ENCODE data around the gene MAGI1.

The MAGI1 gene

DNA sequence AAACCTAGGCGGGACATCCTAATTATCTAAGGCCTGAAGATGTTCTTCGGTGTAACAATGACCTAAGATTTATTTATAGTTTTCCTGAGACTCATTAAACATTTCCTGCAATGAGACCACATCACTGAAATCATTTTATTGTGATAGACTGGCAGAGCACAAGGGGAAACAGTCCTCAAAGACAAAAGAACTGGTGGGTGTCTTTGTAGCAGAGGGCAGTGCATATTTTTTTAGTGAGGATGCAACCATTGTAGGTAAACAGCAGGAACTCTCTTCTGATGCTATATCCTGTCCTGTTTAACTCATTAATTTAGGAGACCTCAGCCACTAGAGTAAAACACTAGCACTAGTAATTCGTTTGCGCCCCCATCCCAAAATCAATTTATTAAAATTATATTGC is 100.0 kb downstream of the MAGI1 start:
- DNase-seq: no peak

DNA sequence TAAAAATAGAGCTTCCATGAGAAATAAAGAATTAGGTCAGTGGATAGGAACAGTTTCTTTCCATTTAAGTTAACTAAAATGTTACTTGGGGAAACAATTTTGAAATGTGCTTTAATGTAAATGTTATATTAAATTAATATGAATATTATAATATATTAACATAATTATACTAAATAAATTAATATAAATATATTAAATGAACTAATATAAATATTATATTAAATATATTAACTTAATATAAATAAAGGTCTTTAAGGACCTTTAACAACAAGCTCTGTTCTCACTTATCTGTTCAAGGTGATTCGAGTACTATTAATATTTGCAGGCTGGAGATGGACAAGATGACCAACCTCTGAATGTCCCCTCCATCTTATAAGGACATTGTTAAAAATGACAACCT is 100.6 kb downstream of the MAGI1 start:
- DNase-seq: no peak

DNA sequence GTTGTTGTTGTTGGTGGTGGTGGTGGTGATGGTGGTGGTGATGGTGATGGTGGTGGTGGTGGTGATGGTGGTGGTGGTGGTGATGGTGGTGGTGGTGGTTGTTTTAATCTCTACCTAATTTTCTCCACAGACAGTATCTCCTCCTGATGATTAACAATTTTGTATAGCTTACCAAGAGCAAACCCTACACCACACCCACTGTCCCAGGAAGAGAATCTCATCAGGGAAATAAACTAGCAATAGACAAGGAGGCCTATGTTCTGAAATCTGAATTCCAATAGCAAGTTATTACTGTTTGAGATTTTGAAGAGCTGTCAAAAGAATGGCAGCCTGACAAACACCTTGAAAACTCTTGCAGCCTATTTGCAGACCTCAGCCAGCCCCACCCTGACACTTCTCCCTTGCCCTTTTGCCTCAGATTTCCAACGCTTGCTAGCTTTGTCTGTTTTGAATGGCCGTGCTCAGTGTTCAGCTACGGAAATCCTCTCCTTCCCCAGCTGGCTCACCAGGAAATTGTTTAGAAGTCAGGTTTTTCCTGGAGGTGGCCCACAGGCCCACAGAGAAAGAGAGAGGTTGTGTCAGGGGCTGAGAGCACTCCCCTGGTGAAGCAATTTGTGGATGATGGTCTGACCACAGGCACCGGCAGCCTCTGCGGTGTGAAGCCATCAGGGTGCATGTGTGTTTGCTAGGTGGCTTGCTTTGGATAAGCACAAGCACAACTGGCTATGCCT is 101.6 kb downstream of the MAGI1 start:
- DNase-seq: no peak

DNA sequence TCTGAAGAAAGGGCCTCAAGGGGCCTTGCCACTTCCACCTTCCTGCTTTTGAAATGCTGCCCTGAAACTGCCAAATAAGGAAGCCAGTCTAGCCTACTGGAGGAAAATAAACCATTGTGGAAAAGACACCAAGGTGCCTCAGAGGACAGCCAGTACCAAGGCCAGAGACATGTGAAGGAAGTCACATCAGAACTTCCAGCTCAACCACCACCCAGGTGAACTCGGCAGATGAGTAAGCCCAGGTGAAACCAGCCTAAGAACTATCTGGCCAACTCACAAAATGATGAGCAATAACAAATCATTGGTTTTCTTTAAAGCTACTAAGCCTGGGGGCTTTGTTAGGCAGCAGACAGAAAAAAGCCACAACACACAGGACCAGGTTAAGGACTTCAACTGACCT is 103.0 kb downstream of the MAGI1 start:
- DNase-seq: no peak

DNA sequence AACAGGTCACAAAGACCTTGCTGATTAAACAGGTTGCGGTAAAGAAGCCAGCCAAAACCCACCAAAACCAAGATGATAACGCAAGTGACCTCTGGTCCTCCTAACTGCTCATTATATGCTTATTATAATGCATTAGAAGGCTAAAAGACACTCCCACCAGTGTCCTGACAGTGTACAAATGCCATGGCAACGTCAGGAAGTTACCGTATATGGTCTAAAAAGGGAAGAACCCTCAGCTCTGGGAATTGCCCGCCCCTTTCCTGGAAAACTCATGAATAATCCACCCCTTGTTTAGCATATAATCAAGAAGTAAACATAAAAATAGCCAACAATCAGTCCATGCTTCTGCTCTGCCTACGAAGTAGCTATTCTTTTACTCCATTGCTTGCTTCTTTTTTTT is 108.1 kb downstream of the MAGI1 start:
- no peak for DNase-seq

DNA sequence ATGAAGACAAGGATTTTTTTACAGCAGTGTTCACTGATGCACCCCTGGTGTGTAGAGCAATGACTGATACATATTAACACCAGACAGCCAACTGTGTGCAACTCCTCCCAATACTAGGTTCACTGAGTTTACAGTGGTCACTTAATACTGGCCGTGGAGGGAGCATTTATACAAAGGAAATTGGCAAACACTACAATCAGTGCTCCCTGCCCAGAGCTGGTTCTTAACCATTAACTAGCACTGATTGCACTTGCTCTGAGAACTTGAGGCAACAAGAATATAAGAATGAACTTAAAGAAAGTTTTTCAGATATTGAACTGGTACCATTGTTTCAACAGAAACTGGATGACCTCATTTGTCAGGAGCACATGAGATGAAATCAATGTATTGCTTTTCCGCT is 110.6 kb downstream of the MAGI1 start:
- no peak for DNase-seq

DNA sequence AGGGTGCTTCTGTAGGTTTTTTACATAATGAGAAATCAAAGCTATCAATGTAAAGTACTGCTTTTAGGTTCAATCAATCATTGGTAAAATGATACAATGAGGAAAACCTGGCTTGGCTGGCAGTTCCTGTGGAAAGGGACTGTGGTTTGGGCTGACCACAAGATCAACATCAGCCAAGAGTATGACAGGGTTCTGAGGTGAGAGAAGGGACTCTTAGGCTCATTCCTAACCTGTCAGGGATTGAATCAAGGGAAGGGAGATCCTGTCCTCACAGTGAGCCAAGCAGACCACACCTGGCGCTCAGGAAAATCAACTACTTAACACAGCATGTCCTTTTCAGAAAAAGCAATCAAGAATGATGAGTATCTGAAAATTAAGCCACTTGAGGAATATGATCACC is 111.1 kb downstream of the MAGI1 start:
- no peak for DNase-seq

DNA sequence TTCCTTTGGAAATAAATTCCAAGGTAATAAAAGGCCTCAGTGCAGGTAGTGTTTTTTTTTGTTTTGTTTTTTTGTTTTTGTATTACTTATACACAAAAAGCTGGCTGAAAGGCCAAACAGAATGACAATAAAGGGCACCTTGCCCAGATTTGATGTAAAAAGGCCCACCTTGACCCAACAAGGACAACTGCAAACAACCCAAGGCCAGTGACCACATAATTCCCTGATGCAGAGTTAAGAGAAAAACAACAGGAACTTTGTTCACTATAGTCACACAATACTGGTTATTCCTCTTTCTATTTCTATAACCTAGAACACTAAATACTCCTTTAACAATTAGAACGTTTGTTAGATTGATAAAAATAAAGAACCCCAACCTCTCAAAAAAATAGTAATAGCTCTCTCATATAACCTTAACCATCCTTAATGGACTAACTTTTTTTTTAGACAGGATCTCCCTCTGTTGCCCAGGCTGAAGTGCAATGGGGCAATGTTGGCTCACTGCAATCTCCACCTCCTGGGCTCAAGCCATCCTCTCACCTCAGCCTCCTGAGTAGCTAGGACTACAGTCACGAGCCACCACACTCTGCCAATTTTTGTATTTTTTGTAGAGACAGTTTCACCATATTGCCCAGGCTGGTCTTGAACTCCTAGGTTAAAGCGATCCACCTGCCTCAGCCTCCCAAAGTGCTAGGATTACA is 113.3 kb downstream of the MAGI1 start:
- DNase-seq: no peak

DNA sequence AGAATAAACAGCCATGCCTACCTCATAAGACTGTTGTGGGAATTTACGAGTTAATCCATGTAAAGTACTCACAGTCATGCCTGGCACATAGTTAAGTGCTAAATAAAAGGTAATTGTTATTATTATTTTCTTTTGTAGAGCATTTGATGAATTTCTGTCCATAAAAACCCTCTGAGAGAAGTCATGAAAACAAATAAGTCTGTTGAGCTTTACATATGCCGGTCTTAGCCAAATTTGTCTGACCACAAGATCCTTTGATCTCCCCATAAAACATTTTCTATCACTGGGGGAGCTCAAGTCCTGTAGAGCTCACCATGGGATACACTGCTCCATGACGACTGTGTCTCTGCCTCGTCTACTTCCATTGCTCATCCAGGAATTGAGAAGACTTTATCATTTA is 114.0 kb downstream of the MAGI1 start:
- no peak for DNase-seq

DNA sequence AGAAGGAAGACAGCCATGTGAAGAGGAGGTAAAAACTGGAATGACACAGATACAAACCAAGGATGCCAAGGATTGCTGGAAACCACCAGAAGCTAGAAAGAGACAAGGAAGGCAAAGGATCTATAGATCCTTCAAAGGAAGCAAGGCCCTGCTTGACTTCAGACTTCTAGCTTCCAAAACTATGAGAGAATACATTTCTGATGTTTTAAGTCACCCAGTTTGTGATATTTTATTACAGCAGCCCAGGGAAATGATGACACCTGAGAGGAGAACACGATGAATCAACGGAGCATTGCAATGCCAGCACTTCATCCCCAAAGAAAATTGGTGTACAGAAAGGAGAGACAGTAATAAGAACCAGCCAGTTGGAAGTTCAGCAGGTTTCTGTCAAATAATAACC is 116.3 kb downstream of the MAGI1 start:
- no peak for DNase-seq

DNA sequence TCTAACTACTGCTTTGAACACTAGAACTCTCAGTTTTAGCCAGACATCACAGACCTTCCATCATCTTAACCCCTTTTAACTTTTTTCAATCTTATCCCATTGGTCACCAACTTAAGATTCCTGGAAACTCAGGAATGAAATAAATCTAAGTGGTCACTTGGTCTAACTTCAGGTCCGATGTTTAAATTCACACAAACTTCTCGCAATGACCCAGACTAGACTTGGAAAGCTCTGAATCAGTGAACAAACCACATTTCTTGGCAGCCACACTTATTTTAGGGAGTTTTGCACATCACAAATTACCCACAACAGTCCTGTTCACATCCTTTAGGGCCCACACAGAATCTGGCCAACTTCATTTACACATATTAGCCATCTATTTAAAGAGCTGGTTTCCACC is 118.9 kb downstream of the MAGI1 start:
- DNase-seq: no peak

DNA sequence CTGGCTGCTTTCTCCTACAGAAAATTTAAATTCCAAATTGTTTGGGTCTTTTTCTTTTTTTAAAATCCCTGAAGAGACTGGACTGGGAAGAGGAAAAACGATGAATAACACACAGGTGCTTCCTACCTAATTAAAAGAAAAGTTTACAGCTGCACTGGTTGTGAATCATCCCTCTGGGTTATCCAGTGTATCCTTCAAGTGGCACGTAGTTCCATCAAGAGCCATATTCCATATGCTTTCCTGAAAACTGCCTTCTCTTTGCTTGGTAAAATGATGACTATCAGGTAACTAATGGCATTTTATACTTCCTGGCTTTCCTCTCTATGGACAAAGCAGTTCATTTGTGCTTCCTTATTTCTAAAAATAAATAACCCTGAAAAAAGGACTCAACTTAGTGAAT is 123.2 kb downstream of the MAGI1 start:
- DNase-seq: no peak

DNA sequence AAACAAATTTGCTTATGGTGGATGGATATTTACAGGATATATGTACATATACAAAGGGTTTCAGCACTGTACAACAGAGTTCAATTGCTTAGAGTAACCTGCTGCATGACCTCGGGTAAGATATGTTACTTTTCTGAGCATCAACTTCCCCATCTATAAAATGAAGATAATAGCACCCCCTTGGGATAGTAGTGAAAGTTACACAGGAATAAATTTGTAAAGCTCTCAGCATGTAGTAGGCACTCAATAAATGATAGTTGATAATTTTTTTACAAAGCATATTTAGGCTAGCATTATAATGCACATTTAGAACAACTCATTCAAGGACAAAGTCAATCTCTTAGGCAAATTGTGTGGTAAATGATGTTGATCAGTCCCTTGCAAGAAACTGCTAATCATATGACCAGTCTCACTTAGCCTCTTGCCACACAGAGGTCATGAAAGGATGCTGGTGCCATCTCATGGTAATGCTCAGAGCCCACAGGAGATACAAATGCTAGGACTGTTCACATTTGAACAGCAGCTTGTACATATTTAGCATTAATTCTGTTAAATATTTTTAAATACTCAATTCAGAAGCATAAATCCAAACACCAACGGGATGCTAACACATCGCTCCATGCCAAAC is 123.9 kb downstream of the MAGI1 start:
- DNase-seq: no peak

DNA sequence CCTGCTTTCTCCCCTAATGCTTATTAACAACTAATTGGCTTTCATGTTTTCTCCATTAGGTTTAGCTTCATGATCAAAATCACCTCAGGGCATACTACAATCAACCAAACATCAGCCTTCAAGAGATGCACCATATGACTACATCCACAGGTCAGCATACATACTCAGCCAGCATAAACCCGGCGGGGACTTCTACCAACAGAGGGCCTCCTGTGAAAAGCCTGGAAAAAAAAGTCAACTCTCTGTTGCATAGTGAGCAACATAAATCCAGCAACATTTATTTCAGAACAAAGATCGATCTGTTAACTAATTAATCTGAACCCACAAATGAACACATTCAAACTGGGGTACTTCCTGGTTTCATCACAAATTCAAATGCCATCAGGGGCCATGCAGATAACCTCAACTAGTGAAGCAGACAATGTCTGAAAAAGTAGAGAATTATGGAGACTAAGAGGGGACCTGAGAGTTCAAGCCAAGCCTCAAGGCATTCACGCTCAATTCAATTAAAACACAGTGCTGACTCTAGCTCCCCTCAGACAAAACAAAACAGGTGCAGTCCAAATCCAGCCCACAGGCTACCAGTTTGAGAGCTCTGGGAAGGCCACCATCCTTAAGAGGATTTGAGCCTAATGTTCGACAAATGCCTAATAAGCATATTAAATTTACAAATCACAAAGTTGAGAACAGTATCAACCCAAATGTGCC is 124.5 kb downstream of the MAGI1 start:
- no peak for DNase-seq

DNA sequence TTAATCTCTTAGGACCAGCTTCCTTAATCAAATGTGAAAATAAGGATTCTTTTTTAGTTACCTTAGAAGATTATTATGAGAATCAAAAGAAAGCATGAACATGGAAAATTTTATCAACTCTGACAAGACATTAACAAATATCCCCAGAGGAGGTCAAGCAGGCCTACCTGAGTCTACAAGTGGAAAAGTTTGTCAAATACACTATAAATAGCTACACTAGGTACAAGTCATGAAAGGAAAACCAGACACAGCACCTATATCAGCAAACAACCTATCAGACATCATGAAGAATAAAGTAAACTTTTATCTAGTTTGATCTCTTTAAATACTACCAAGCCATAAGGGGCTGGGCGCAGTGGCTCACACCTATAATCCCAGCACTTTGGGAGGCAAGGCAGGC is 126.1 kb downstream of the MAGI1 start:
- no peak for DNase-seq

DNA sequence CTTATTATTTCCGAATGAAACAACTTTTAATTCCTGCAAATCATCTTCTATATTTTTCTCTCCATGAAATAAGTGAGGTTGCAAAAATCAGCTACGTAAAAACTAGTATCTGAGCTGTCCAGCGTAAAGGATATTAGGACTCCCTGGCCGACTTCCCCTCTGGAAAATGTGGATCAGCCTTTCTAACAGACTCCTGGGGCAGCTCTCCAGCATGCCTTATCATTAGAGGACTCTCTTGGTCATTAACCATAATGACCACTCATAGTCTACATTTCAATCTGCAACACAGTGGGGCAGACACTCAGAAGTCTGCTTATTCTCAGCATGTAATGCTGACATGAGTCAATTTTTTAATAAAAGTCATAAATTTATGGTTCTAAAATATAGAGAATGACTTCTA is 130.1 kb downstream of the MAGI1 start:
- DNase-seq: no peak

DNA sequence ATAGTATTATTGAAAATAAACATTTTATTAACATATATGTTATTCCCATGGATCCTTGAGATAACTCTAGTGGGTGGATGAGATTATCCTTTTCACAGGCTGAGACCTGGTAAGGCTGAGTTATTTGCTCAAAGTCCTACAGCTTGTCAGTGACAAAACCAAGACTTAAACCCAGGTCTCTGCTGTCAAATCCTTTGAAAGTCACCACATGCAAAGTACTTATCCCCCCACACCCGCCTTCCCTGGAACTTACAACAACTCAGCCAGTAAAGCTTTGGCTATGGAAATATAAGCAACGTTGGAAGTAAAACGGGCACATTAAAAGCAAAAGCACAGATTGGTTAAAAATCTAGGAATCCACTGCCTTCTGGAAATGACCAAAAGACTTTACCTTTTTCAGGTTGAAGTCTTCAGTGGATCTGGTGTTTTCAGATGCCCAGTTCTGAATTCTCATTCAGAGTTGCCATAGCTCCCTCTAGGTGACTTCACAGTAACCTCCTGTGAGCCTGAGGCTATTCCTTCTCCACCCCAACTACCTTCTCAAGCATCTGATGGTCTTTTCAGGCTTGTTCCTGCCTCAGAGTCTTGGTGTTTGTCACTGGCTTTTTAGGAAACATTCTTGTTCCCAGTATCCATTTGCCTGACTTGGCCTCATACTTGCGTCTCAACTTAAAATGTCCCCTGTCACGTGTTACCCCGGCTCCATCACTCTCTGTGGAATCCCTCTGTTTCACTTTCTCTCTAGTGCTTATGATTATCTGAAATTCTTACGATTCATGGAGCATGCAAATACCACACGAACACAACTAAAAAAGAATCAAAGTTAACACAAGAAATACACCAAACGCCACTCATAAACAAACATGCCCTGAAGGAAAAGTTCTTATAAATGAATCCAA is 131.2 kb downstream of the MAGI1 start:
- DNase-seq: no peak

DNA sequence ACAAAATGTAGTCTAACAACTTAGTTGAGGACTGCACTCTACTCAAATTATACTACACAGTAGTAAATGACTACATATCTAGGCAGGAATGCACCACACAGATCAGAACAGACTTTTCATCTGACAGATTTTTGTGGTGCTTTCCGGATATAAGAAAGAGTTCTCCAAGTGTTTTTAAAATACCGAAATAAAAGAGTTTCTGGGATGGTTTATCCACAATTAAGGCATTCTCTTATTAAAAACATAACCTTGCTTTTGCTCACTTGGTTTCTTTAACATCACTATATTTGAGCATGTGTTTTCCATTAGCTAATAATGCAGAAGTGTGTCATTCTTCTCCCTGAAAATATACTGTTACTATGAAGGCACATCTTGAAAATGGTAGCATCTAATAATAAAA is 132.9 kb downstream of the MAGI1 start:
- DNase-seq: no peak

DNA sequence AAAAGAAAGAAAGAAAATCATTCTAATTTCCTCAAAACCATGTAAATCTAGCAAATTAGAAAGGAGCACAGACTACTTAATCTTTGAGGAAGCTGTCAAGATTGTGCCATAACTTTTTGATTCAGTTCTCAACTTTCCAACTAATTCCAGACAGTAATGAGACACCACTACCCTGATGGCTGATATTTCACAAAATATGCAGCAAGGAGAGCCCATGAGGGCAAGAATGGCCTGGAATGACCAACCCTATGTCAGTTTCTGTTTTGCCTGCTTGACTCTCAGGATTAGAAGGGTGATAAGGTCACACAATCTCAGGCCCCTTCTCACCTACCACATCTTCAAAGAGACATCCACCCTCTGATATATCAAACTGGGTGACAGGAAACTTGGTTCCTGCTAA is 134.7 kb downstream of the MAGI1 start:
- DNase-seq: no peak

DNA sequence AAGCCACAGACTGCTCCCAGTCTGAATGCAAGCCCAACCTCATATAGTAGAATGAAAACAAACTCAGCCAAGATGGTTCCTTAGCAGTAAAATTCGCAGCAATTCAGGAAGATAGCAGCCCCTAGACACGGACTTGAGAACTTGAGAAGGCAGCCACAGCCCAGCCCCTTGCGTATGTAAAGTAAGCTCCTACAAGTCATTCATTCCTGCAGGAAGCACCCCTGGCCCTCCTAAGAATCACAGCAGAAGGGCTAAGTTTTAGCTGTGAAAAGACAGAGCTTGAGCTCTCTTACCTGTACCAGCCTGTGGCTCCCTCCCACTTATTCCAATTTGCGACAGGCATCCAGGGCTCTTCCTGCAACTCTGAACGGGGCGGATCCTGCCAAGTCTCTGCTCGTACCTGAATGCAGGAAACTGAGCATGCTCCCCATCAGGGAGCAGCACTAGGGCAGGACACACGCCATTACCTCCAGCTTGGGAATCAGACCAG is 136.4 kb downstream of the MAGI1 start:
- DNase-seq: no peak

DNA sequence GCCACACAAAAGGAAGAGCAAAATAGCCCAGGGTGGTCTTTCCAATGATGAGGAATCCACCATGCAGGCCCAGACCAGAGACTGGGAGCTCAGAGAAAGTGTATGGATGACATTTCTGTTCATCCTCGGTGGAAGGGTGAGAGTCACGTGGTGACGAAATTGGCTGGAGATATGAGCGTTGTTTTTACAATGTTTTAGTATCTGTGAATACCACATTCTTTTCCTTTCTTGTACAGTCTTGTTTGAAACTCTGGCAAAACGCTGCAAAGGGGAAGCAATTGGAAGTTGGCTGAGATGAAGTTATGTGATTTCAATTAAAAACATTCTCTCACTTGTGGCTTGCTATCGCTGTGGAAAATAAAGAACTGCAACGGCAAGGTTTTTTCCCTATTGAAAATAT is 137.5 kb downstream of the MAGI1 start:
- DNase-seq: no peak

DNA sequence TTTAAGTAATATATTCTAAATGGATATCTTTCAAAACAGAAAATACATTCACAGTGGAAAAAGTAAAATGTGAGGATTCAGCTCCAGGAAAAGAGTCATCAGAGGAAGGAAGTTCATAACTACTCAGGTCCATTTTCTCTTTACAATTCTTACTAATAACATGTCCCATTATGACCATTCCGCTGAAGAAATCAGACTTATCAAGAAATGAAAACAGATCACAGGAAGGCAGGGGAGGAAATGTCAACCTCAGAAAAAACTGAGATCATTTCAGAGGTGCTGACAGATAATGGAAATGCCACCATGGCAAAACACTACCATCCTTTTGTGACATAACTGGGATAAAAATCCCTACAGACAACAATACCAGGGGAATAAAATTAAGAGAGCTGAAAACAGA is 139.5 kb downstream of the MAGI1 start:
- DNase-seq: no peak

DNA sequence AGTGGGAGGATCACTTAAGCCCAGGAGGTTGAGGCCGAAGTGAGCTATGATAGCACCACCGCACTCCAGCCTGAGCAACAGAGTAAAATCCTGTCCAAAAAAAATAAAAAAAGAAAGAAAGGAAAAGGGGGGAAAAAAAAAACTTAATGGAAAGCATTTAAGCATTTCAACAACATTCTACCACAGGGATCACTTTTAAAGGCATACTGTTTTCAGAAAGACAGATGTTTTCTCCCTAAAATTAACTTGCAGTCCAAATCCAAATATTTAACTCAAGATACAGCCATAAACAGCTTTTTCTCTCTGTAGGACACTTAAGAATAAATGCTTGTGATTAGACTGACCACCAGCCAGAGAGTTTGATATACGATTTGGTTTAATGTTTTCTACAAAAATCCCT is 141.0 kb downstream of the MAGI1 start:
- DNase-seq: no peak
